Activated CD8-positive, alpha-beta memory T cell treated with anti-CD3 and anti-CD28 coated beads, Interleukin-2, amount 50 U/mL, for 48 hours (primary cell): ENCODE results near the gene IGSF3.

Source experiments
- DNase-seq: peaks from one replicate; pipeline ENCODE4 v3.0.0-alpha.2; 2020

The IGSF3 gene

GRCh38 chr1:116553386-116554115 lies 114.0 kb downstream of the IGSF3 start:
- DNase-seq = no peak

GRCh38 chr1:116546354-116546977 lies 121.1 kb downstream of the IGSF3 start:
- no peak for DNase-seq

DNA sequence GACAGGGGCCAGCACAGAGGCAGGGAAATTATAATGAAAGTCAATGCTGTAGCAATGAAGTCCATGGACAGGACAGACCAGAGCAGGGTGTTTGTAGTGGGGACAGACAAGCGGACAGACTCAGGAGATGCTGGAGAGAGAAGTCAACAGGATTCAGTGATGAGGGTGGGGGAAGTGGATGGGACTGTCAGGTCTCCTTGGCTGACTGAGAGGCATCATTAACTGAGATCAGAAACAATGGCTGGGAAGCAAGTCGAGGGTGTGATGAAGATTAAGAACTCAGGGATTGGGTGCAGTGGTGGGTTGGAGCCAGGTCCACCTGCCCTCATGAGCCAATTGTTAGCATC lies 122.2 kb downstream of the IGSF3 start:
- no peak for DNase-seq

DNA sequence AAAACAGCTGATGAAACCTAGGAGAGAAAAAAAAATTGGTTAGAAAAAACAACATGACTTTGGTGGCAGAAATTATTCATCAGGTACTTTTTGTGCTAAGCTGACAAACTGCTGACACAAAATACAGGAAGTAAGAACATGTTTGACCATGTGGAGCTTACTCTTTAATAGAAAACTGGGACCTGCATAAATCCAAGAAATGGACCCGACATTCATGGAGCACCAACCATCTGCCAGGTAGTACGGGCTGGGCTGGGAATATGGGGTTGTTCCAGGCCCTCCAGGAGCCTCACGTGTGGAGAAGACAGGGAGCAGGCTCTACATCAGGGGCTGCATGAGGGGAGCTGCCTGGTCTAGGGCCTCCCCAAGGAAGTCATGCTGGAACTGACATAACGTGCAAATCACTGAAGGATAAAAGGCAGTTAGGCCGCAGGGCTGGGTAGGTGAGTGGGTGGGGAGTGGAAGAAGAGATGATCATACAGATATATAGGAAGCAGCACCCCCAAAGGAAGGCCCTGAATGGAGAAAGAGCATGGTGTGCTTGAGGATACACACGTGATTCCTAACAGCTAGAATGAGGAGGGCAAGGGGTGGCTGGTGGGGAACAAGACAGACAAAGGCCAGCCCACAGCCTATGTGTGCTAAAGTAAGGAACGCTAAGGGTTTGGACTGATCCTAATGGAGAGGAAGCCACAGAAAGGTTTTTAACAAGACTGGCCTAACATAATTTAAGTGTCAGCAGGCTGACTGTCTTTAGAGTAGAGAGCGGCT lies 122.8 kb downstream of the IGSF3 start:
- no peak for DNase-seq

DNA sequence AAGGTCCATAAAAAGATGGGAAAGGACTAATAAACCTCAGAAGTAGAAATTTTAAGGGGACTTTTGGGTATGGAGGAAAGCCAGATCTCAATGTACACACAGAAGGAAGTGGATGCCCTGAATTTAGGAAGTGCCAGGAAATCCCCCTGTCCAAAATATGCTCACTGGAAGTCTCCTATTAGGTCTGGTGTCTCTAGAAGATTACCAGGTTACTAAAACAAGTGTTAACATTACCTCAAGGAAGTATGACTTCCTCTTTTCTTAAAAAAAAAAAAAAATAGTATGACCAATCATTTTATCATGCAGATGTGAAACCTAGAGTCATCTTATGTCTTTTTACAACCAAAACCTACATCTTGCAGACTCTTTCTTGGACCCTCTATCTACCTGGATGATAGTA lies 127.4 kb downstream of the IGSF3 start:
- DNase-seq = no peak

GRCh38 chr1:116538544-116538943 lies 129.0 kb downstream of the IGSF3 start:
- DNase-seq = no peak

DNA sequence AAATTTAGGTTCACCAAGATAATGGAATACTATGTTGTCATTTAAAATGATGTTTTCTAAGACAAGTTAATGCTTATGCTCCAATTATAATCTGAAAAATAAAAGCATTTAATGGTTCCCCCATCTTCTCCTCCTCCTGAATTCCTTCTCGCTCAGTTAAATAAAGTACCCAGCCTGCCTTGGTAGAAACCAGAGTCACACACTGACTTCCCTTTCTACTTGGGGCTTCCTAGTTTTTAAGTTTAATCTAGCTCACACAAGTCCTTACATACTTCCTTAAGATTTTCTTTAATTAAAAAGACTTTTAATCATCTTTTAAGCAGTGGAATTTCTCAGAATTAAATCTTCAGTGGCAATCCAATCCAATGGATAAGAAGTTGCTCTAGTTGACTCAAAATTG lies 129.6 kb downstream of the IGSF3 start:
- DNase-seq = no peak

DNA sequence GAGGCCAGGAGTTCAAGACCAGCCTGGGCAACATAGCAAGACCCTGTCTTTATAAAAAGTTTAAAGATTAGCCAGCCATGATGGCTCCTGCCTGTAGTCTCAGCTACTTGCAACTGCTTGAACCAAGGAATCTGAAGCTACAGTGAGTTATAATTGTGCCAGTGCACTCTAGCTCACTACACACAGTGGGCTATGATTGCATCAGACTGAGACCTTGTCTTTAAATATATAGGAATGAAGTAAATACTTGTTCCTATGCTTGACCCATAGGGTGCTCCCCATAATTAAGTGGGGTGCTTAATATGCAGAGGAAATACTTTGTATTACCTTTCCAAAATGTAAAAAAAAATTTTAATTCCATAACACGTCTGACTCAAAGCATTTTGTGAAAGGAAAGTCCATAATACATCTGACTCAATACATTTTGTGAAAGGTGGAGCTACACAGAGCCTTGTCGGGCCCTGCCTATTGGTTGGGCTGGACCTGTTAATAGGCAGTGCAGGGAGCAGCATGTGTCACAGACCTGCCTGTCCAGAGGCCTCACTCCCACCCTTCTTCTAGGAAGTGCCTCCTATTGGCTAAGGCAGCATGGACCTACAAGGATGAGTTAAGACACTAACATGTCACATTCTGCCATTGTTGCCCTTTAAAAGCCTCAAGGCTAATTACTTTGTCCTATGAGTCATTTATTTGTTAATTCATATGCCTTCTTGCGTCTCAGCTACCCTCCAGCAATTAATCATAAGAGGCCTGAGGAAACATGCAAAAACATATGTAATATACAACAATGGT lies 130.3 kb downstream of the IGSF3 start:
- no peak for DNase-seq

GRCh38 chr1:116534014-116534739 lies 133.4 kb downstream of the IGSF3 start:
- DNase-seq = no peak

GRCh38 chr1:116533429-116533820 lies 134.1 kb downstream of the IGSF3 start:
- DNase-seq = no peak

- no peak for DNase-seq
Observed at GRCh38 chr1:116532671-116533428, 134.7 kb downstream of the IGSF3 start.

DNA sequence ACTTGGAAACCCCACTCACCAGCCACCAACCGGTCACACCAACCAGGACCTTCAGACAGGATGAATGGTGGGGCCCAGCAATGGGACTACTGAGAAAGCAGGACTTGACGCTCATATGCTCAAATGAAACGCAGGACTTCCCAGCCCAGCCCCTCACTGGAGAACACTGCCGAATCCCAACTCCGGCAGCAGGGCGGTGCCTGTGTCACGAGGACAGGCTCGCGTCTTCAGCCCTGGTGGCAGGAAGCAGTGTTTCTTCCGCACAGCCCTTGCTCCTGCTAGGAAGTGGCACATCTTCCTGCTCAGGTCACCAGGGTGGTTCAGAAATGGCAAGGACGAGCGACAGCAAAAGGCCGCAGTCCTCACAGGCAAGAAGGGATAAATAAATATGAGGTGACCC lies 135.6 kb downstream of the IGSF3 start:
- DNase-seq = no peak

GRCh38 chr1:116529681-116530080 lies 137.9 kb downstream of the IGSF3 start:
- DNase-seq = no peak

DNA sequence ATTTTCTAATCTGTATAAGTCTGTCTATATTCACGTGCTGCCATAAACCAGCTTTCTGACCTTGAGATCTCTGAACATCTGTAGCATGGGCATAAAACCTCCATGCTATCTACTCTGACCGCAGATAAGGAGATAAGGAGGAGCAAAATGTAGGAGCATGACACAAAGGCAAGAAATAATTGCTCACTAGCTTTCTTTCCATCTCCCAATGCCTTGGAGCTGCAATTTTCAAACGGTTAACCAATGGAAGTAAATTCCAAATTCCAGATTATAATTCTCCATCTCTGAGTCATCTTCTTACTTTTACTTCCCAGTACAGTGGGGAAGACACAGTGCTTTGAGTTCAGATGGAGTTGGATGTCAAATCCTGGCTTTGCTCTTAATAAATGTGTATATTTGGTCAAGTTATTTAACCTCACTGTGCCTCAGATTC lies 138.3 kb downstream of the IGSF3 start:
- DNase-seq = no peak

DNA sequence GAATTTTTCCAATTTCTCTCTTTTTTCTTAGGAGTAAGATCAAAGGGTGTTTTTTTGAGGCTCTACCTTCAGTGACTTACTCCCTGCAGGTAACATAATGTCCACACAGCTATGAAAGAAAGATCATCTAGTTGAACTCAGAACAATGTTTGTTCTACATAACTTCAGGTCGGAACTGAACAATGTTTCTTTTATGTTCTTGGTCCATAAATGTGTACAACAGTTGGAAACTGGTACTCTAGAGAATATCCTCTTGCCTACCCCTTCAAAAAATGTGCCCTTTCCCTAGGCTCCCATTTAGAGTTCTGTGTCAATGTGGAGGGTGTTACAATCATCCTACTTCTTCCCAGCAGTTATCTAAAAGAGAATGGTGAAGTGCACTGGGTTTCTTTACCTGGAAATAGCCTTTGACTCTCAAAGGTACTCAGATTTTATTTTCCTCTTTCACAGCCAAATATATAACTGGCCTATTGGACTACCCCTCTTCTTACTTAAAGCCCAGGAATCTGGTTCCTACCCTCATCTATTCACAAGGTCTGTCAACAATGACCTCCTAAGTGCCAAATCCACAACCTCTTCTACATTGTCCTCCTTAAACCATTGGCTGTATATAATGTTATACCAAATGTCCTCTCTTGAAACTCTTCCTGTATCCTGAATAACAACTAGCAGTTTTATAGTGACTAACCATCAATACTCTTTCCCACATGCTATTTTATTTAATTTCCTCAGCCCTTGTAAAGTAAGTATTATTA lies 139.0 kb downstream of the IGSF3 start:
- DNase-seq = no peak

DNA sequence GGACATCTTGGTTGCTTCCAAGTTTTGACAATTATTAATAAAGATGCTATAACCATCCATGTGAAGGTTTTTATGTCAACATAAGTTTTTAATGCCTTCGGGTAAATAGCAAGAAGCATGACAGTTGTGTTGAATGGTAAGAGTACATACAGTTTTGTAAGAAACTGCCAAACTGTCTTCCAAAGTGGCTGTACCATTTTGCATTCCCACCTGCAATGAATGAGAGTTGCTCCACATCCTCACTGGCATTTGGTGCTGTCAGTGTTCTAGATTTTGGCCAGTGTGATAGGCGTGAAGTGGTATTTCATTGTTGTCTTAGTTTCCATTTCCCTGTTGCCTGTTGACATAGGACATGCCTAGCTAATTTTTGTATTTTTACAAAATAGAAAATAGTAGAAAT lies 142.1 kb downstream of the IGSF3 start:
- no peak for DNase-seq
